Uterus (tissue), 4 donors: ENCODE data around the gene ZNF831. TPM values are rescaled to one million over a fixed set of nuclear protein-coding genes. Genes with fewer than 3 reads are reported as not detected.

Experiments
- DNase-seq, 2 donors: peaks; one replicate each; pipeline ENCODE4 v3.0.0-alpha.2; 2019 to 2020
- H3K27ac ChIP-seq, 2 donors: fragments of 200-600 bp; sonication (generic); 1 replicate in 1 of 2; 2 replicates in 1 of 2; pipeline ENCODE4 v1.5.1; 2016 to 2018
- H3K27me3 ChIP-seq, 2 donors: fragments of 200-600 bp; sonication (generic); one replicate each; pipeline ENCODE4 v1.5.1; 2018 to 2019; ENCODE audit warnings: control low read depth in 1 of 2
- H3K36me3 ChIP-seq, 2 donors: fragments of 200-600 bp; sonication (generic); one replicate each; pipeline ENCODE4 v1.5.1; 2019; ENCODE audit warnings: control low read depth in 1 of 2
- H3K4me1 ChIP-seq, 2 donors: fragments of 200-600 bp; sonication (generic); one replicate each; pipeline ENCODE4 v1.5.1; 2018 to 2019; ENCODE audit warnings: control low read depth in 1 of 2
- H3K4me3 ChIP-seq, 2 donors: fragments of 200-600 bp; sonication (generic); 1 replicate in 1 of 2; 2 replicates in 1 of 2; pipeline ENCODE4 v1.5.1; 2018 to 2019; ENCODE audit warnings: mild to moderate bottlenecking in 1 of 2
- H3K9me3 ChIP-seq, 2 donors: fragments of 200-600 bp; sonication (generic); one replicate each; pipeline ENCODE4 v1.5.1; 2019; ENCODE audit warnings: control low read depth in 1 of 2
- POLR2A ChIP-seq, 2 donors: fragments of 450-650 bp; IDR thresholded peaks; one replicate each; pipeline ENCODE4 v1.6.1; 2016; ENCODE audit warnings: antibody characterized with exemption in 2 of 2, mild to moderate bottlenecking in 1 of 2, moderate library complexity in 1 of 2
- intact Hi-C: fragments of 100-400 bp; cut with DNase I; formaldehyde crosslinking; loops from one replicate; pipeline ENCODE4 v1.15.1; 2023; ENCODE audit warnings: low total_unique reads
- total RNA-seq, 4 donors: library from RNA; depleted of rRNA in 3 of 4; stranded (reverse); fragments of >200 nt in 3 of 4; gene quantifications; one replicate each; pipeline versions ENCODE4 v1.1.0 to v1.2.4, GENCODE V29; 2014 to 2023
- TF ChIP-seq, protein P1 (sequence below), 4 experiments: fragments of 200-600 bp in 2 of 4; fragments of 450-650 bp in 2 of 4; sonication (generic) in 2 of 4; IDR thresholded peaks; one replicate each; pipeline ENCODE4 v1.5.1; 2016 to 2019; ENCODE audit warnings: antibody characterized with exemption in 4 of 4, mild to moderate bottlenecking in 2 of 4, moderate library complexity in 1 of 4
- donor health status: DM: yes; HTN: yes; CAD: no.

The ZNF831 gene
- total RNA-seq, 4 donors from 2014 or later: 0.21 to 3.1 (median 0.43) TPM

DNA sequence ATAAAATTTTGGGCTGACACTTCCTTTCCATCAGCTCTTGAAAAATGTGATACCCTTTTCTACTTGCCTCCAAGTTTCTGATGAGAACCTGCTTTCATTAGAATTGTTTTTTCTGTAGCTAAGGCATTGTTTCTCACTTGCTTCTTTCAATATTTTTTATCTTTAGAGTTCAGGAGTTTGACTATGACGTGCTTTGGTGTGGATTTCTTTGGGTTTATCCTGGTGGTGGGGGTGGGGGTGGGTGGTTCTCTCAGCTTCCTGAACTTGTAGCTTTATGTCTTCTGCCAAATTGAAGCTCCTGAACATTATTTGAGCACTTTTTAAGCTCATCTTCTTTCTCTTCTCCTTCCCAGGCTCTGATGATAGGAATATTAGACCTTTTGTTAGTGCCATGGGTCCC, 11.4 kb downstream of the ZNF831 start:
- H3K27me3 ChIP-seq: no peaks in the 10 kb centered on the region
- no peaks in the 10 kb centered on the region for H3K9me3 ChIP-seq
- intact Hi-C loops: no loop called here
- H3K36me3 ChIP-seq: no peaks in the 10 kb centered on the region
- no peak overlapping the region for H3K4me3 ChIP-seq
- H3K4me1 ChIP-seq: no peaks in the 10 kb centered on the region
- TF ChIP-seq, protein P1, sequence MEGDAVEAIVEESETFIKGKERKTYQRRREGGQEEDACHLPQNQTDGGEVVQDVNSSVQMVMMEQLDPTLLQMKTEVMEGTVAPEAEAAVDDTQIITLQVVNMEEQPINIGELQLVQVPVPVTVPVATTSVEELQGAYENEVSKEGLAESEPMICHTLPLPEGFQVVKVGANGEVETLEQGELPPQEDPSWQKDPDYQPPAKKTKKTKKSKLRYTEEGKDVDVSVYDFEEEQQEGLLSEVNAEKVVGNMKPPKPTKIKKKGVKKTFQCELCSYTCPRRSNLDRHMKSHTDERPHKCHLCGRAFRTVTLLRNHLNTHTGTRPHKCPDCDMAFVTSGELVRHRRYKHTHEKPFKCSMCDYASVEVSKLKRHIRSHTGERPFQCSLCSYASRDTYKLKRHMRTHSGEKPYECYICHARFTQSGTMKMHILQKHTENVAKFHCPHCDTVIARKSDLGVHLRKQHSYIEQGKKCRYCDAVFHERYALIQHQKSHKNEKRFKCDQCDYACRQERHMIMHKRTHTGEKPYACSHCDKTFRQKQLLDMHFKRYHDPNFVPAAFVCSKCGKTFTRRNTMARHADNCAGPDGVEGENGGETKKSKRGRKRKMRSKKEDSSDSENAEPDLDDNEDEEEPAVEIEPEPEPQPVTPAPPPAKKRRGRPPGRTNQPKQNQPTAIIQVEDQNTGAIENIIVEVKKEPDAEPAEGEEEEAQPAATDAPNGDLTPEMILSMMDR (IDR thresholded peaks at IDR 0.05): no peak
- TF ChIP-seq POLR2A (IDR thresholded peaks at IDR 0.05): no peak
- H3K27ac ChIP-seq: no peak overlapping the region
- DNase-seq: no peak

DNA sequence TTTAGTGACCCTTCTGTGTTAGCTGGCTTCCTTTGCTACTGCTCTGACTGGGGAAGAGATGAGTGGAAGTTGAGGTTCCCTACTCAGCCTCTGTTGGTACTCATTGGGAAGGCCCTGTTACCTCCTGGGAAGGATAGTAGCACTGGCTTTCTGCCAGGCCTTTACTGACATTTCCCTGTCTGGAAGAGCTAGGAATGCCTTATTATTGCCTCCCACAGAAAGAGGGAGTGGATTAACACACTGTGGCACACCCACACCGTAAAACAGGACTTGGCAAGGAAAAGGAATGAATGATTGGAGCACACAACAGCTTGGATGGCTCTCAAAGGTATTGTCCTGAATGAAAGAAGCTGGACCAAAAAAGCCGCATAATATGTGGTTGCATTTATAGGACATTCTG, 12.2 kb downstream of the ZNF831 start:
- Histone ChIP-seq H3K4me1 (no peaks in the 10 kb centered on the region), H3K27me3 (no peaks in the 10 kb centered on the region), H3K27ac (no peak overlapping the region), H3K4me3 (no peak overlapping the region), H3K36me3 (no peaks in the 10 kb centered on the region), H3K9me3 (no peaks in the 10 kb centered on the region)
- TF ChIP-seq POLR2A (IDR thresholded peaks at IDR 0.05): no peak
- TF ChIP-seq, protein P1 (IDR thresholded peaks at IDR 0.05): no peak
- intact Hi-C loops: no loop called here
- DNase-seq: no peak

DNA sequence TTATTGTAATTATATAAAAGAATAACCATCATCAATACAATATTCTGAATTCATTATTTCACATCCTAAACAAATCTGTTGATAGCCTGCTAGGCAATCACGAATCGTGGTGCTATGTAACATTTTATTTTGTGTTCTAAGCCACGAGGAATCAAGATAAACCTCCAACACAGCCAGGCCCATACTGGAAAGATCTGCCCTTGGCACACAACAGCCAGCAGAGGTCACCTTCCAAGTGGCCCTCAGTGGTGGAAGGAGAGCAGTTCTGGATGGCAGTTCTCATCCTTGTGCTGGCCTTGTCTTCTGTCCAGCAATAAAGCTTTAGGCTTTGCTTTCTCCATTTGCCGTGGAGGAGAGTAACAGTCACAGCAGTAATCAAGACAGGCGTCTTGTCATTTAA, 13.2 kb downstream of the ZNF831 start:
- Histone ChIP-seq H3K9me3 (no peaks in the 10 kb centered on the region), H3K4me3 (no peak overlapping the region), H3K27ac (no peak overlapping the region), H3K27me3 (no peaks in the 10 kb centered on the region), H3K4me1 (no peaks in the 10 kb centered on the region), H3K36me3 (no peaks in the 10 kb centered on the region)
- no peak for DNase-seq
- intact Hi-C loops: no loop called here
- TF ChIP-seq, protein P1 (IDR thresholded peaks at IDR 0.05): no peak
- TF ChIP-seq POLR2A (IDR thresholded peaks at IDR 0.05): no peak

DNA sequence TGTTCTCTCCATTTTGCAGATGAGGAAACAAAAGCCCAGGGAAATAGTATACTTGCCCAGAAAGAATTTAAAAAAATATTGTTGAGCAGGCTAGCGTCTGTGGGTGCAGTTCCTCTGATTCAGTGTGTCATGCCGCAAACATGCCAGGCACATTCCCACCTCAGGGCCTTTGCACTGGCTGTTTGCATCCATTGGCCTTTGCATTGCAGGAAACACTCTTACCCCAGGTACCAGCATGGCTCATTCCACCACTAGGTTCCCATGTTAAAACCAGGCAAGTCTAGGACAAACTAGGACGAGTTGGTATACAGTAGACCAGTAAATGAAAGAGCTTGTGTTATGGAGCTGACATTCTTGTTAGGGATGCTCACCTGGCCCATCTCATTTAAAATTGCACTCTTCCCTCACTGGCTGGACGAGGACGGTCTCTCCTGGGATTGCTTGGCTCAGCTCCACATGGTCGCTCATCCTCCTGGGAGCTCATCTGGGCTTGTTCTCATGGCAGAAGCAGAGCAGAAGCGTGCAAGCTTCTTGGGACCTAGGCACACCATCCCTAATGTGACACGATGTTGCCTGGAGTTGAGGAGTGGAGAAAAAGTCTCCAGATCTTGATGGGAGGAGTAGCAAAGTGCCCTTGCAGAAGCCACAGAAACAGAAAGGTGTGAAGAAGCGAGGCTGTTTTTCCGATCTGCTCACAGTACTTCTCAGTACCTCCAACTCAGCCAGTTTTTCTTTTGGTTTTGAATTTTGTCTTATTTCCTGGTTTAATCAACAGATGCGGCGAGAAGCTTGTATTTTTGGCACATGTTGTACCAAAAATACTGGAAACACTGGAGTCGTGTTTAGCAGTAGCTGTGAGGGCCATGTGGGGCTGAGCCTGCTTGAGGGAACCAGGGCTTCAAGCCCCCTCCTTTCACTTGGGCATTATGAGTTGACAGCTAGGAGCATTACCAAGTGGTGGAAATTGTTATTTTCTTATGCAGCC, 13.9 kb downstream of the ZNF831 start:
- no peak overlapping the region for H3K27ac ChIP-seq
- no peaks in the 10 kb centered on the region for H3K9me3 ChIP-seq
- TF ChIP-seq, protein P1 (IDR thresholded peaks at IDR 0.05): no peak
- no peak for TF ChIP-seq POLR2A (IDR thresholded peaks at IDR 0.05)
- H3K36me3 ChIP-seq: no peaks in the 10 kb centered on the region
- intact Hi-C loops: no loop called here
- H3K4me3 ChIP-seq: no peak overlapping the region
- H3K4me1 ChIP-seq: no peaks in the 10 kb centered on the region
- no peak for DNase-seq
- H3K27me3 ChIP-seq: no peaks in the 10 kb centered on the region

DNA sequence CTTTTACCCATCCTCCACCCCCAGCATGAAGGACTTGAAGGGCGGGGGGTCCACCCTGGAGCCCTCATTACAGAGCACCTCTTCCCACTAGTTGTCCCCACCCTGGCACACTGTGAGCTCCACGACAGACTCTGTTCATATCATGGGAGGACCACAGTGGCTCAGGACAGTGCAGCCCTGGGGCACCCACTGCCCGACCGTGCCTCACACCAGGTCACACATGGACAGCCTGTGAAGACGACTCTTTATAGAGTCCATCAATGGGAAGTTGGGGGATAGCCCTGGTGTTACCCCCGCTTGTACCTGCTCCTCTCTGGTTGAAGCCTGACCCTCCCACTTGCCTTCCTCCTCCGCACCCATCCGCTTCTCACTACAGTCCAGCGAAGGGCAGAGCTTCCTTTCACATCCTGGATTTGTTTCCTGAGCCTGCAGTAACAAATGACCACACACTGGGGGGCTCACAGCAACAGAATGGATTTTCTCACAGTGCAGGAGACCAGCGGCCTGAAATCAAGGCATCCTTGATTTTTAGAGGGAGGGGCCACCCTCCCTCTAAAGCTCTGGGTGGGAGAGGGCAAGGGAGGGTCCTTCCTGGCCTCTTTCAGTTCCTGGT, 15.5 kb downstream of the ZNF831 start:
- Histone ChIP-seq H3K36me3 (no peaks in the 10 kb centered on the region), H3K27me3 (no peaks in the 10 kb centered on the region)
- DNase-seq: no peak

More for the DNA sequence above, 15.5 kb downstream of the ZNF831 start:
- intact Hi-C loops: no loop called here
- H3K27ac ChIP-seq: no peak overlapping the region
- H3K9me3 ChIP-seq: no peaks in the 10 kb centered on the region
- TF ChIP-seq, protein P1 (IDR thresholded peaks at IDR 0.05): no peak
- TF ChIP-seq POLR2A (IDR thresholded peaks at IDR 0.05): no peak
- no peak overlapping the region for H3K4me3 ChIP-seq
- no peaks in the 10 kb centered on the region for H3K4me1 ChIP-seq
